Heart left ventricle (tissue), 13 donors: ENCODE data around the gene COL26A1.

Experiments
- CTCF ChIP-seq, 12 donors: fragments of 200-600 bp; sonication (generic) in 4 of 12; IDR thresholded peaks; one replicate each; pipeline versions ENCODE4 v1.5.0 to v1.8.0; 2018 to 2022; ENCODE audit warnings: antibody characterized with exemption in 12 of 12, mild to moderate bottlenecking in 5 of 12
- POLR2A ChIP-seq, 2 donors: fragments of 450-650 bp; IDR thresholded peaks; one replicate each; pipeline ENCODE4 v1.6.1; 2017; ENCODE audit warnings: antibody characterized with exemption in 2 of 2, mild to moderate bottlenecking in 2 of 2, moderate library complexity in 2 of 2
- donor health status: ischemic (EF 13 %, LVEDD 7.1; RV severe dilation, severe dysfunction).
- donor health status: DM: no; HTN: yes; CAD: no.
- donor health status: DM: no; HTN: no; CAD: no.
- donor health status: ischemic (EF 25% LVEDD 6.9; RV normal size, moderate dysfunction).
- donor health status: ischemic (EF 25% LVEDD 5.7; RV mildly dilated, moderate dysfunction).
- donor health status: ischemic (EF 35%, LVEDD 5.7; RV mildly dilated, moderate dysfunction).
- donor health status: nonischemic (EF 11% LVEDD 7.7; RV severe dilation, severe dysfunction).
- donor health status: DM: yes; HTN: yes; CAD: no.
- donor health status: PGD.
- donor health status: ischemic (EF 29% LVEDD 5.4; RV normal size, mild dysfunction).
- donor health status: nonischemic (EF 23%, LVEDD 6.1; RV moderate dilation, normal function).

- TF ChIP-seq CTCF (IDR thresholded peaks at IDR 0.05), result no peak
- no peak for TF ChIP-seq POLR2A (IDR thresholded peaks at IDR 0.05)
These were observed 174.0 kb downstream of the COL26A1 start for GRCh38 chr7:101536668-101537067.
